Smooth muscle cell of the pulmonary artery (primary cell): Measurements from ENCODE around the gene ATRX. TPM values are rescaled to one million over a fixed set of nuclear protein-coding genes. Genes with fewer than 3 reads are reported as not detected.

Experiments
- total RNA-seq: library from RNA; depleted of rRNA; stranded (reverse); fragments of >200 nt; gene quantifications from 2 replicates; pipeline ENCODE4 v1.2.3, GENCODE V29; 2014

ATRX gene
- 65.3 and 97.3 TPM in 2 replicates for total RNA-seq

GRCh38 chrX:77785486-77786364, at the start of gene ATRX:
Gene ATRX (minus strand): TSS chrX:77786216. CDS start chrX:77786001, 215 bp downstream.

Other genes starting within 250 kb of the ATRX start
- gene MAGT1, start 109.2 kb upstream of the ATRX start, total RNA-seq = 195 and 241 TPM in 2 replicates
- 142 and 197 TPM in 2 replicates for gene COX7B, start 113.3 kb upstream of the ATRX start, total RNA-seq
- gene ATP7A, start 124.5 kb upstream of the ATRX start, total RNA-seq = 17.8 and 22.1 TPM in 2 replicates
- gene PGAM4, start 183.4 kb upstream of the ATRX start, total RNA-seq = not detected in 2 replicates